Body of pancreas (tissue), 4 donors: ENCODE data around the gene ACTG1. TPM values are rescaled to one million over a fixed set of nuclear protein-coding genes. Genes with fewer than 3 reads are reported as not detected.

ENCODE experiments used
- ATAC-seq: fragments of 150-250 bp; one replicate; pipeline ENCODE4 v1.9.1; 2016
- DNase-seq, 4 donors: peaks; one replicate each; pipeline ENCODE4 v3.0.0-alpha.2; 2019
- H3K27ac ChIP-seq, 4 donors: fragments of 200-600 bp; sonication (generic); 1 replicate in 3 of 4; 2 replicates in 1 of 4; pipeline versions ENCODE4 v1.5.1 to v1.6.1; 2016 to 2019; ENCODE audit warnings: mild to moderate bottlenecking in 1 of 4, mixed read lengths in 1 of 4, moderate library complexity in 1 of 4
- H3K27me3 ChIP-seq, 2 donors: fragments of 200-600 bp; sonication (generic); one replicate each; pipeline ENCODE4 v1.6.0; 2016; ENCODE audit warnings: mild to moderate bottlenecking in 1 of 2
- H3K36me3 ChIP-seq, 2 donors: fragments of 200-600 bp; sonication (generic); replicated peaks in 1 of 2; 2 replicates each; pipeline ENCODE4 v1.5.1; 2016; ENCODE audit warnings: low read depth in 2 of 2; ENCODE audit not compliant: insufficient read depth in 1 of 2
- H3K4me1 ChIP-seq: fragments of 200-600 bp; sonication (generic); one replicate; pipeline ENCODE4 v1.6.0; 2016
- H3K4me3 ChIP-seq, 2 donors: fragments of 200-600 bp; sonication (generic); 1 replicate in 1 of 2; 2 replicates in 1 of 2; pipeline ENCODE4 v1.5.1; 2016 to 2019
- H3K9me3 ChIP-seq, 3 donors: fragments of 200-600 bp; sonication (generic); 1 replicate in 2 of 3; 2 replicates in 1 of 3; pipeline ENCODE4 v1.5.1; 2016
- POLR2A ChIP-seq, 3 donors: fragments of 450-650 bp; IDR thresholded peaks; one replicate each; pipeline ENCODE4 v1.6.1; 2016; ENCODE audit warnings: antibody characterized with exemption in 3 of 3, mild to moderate bottlenecking in 2 of 3
- WGBS, 2 donors: methylation state at CpG; one replicate each; pipeline ENCODE4 v1.1.5; 2017; 5-methylcytosine and 5-hydroxymethylcytosine counted together
- intact Hi-C: fragments of 100-400 bp; cut with DNase I; formaldehyde crosslinking; loops from one replicate; pipeline ENCODE4 v1.15.1; 2023
- total RNA-seq, 2 donors: library from RNA; depleted of rRNA; stranded (reverse); fragments of >200 nt; gene quantifications; one replicate each; pipeline ENCODE4 v1.1.0, GENCODE V29; 2016
- TF ChIP-seq, protein P1 (sequence below), 7 experiments: fragments of 450-650 bp in 4 of 7; fragments of 200-600 bp in 3 of 7; sonication (generic) in 3 of 7; IDR thresholded peaks; one replicate each; pipeline ENCODE4 v1.5.1; 2016 to 2019; ENCODE audit warnings: antibody characterized with exemption in 7 of 7

Gene ACTG1
- total RNA-seq, 2 donors from 2014 or later, result 1,634 to 1,790 TPM

DNA sequence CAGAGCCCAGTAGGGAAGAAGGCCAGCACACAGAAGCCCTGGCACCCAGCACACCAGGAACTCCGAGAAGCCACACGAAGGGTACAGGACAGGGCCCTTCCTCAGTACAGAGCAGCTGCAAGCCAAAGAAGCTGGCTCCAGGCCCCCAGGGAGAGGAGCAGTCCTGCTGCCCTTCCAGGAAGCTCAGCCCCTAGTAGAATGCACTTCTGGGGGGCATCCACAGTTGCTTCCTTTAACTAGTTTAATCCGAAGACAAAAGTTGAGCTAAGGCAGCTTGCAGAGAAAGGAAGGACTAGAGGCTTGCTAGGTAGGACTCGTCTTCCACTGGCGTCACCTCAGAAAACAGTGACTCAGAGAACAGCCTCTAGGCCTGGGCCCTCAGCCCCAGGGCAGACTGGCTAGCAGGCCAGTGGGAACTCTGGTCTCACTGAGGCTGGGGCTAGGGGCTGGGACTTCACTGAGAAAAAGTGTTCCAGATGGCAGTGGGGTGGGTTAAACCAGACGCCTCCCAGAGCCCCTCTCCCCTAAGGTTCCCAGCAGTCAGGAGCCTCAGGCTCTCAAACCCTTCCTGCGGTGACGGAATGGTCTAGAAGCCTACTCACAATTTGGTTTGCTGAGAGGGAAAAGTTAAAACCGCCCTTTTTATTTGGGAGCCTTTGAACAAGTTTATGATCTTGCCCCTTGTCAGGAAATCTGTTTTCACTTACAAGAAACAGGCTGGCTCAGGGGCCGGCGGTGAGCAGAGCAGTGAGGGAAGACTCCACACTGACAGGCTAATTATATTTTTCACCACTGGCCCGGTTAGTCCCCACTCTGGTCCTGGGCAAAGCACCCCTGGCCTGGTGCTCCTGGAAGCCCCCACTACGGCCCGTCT, 41.4 kb downstream of the ACTG1 start:
- H3K27ac ChIP-seq, result no peak overlapping the region
- H3K9me3 ChIP-seq, result no peaks in the 10 kb centered on the region
- ATAC-seq, result no peak
- TF ChIP-seq, protein P1, sequence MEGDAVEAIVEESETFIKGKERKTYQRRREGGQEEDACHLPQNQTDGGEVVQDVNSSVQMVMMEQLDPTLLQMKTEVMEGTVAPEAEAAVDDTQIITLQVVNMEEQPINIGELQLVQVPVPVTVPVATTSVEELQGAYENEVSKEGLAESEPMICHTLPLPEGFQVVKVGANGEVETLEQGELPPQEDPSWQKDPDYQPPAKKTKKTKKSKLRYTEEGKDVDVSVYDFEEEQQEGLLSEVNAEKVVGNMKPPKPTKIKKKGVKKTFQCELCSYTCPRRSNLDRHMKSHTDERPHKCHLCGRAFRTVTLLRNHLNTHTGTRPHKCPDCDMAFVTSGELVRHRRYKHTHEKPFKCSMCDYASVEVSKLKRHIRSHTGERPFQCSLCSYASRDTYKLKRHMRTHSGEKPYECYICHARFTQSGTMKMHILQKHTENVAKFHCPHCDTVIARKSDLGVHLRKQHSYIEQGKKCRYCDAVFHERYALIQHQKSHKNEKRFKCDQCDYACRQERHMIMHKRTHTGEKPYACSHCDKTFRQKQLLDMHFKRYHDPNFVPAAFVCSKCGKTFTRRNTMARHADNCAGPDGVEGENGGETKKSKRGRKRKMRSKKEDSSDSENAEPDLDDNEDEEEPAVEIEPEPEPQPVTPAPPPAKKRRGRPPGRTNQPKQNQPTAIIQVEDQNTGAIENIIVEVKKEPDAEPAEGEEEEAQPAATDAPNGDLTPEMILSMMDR (IDR thresholded peaks at IDR 0.05), result no peak
- TF ChIP-seq POLR2A (IDR thresholded peaks at IDR 0.05), result no peak
- intact Hi-C loops, result loop anchor here (10.0 kb wide), 1 partner anchor 66 kb away; no protein-coding TSS in a partner anchor
- no peaks in the 10 kb centered on the region for H3K36me3 ChIP-seq
- H3K4me3 ChIP-seq, result no peak overlapping the region
- peaks cover 31% of the 10 kb centered on the region for H3K4me1 ChIP-seq
- 77 to 91% methylated on average over 12 to 14 of the region's 14 CpGs for WGBS, 2 donors
- DNase-seq, result no peak
- no peaks in the 10 kb centered on the region for H3K27me3 ChIP-seq

DNA sequence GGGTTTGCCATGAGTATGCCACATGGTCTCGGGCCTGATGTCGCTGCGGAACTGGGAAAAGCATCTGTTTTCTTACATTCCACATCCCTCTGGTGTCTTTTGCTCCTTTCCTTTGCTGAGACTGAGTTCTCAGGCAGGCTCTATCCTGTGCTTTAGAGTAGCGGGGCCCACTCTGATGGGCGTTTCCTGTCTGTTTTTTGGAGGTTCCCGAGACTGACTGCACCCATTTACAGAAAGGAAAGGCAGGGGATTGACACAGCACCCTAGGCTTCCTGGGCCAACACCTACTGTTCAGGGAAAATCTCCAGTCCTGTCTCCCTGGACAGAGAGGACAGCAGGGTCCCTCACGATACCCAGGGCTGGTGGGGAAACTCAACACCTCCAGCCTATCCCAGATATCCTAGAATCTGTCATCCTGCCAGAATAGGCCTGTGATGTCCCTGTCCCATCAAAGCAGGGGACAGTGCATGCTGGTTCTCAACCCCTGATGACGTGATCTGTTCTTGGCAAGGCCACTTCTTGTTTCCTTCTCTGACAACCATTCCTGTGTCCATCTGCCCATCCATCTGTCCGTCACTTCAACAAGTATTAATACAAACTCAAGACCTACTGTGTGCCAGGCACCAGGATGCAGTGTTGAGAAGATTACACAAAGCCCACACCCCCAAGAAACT, 42.2 kb downstream of the ACTG1 start:
- TF ChIP-seq POLR2A (IDR thresholded peaks at IDR 0.05), result no peak
- ATAC-seq, result no peak
- Histone ChIP-seq H3K9me3 (no peaks in the 10 kb centered on the region), H3K36me3 (no peaks in the 10 kb centered on the region), H3K4me3 (no peak overlapping the region), H3K27ac (no peak overlapping the region), H3K4me1 (peaks cover 31% of the 10 kb centered on the region), H3K27me3 (no peaks in the 10 kb centered on the region)
- WGBS, 2 donors, result 89 to 91% methylated on average over 8 to 9 of the region's 9 CpGs
- intact Hi-C loops, result loop anchor here (10.0 kb wide), 1 partner anchor 66 kb away; no protein-coding TSS in a partner anchor
- no peak for DNase-seq

DNA sequence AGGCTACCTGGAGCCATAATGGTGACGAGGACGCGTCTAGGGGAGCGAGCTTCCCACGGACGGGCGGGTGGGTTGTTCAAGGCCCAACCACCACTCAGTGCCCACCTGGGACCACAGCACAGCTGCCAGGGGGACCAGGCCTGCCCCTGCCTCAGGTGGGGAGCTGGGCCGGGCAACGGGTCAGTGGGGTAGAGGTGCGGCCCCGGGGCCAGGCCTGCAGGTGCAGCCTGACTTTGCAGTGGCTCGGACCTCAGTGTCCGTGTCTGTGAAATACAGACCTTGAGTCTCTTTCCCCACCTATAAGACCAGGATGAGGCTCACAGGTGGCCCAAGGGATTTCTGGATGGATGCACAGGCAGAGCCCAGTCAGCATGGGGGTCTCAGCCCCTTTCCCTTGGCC, 43.3 kb downstream of the ACTG1 start:
- WGBS, 2 donors, result 97 to 100% methylated on average over 6 to 8 of the region's 13 CpGs
- H3K27me3 ChIP-seq, result no peaks in the 10 kb centered on the region
- intact Hi-C loops, result no loop called here
- no peak for TF ChIP-seq POLR2A (IDR thresholded peaks at IDR 0.05)
- TF ChIP-seq, protein P1 (IDR thresholded peaks at IDR 0.05), result no peak
- ATAC-seq, result no peak
- no peaks in the 10 kb centered on the region for H3K36me3 ChIP-seq
- DNase-seq, result no peak
- H3K9me3 ChIP-seq, result no peaks in the 10 kb centered on the region
- peaks cover 31% of the 10 kb centered on the region for H3K4me1 ChIP-seq
- H3K27ac ChIP-seq, result no peak overlapping the region
- no peak overlapping the region for H3K4me3 ChIP-seq

DNA sequence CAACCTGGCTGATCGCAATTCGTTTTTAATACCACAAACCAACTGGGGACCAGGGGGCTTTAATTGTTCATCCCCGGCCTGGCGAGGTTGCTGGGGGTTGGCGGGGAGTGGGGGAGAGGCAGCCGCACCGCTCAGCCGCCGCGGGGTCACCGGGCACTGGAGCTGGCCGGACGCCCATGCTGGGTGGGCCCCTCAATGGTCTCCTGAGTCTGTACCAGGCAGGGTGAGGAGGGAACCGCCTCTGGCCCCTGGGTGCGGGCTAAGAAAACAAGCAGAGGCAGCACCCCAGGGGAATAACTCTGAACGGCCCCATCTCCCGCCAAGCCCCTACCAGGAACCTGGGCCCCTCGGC, 43.9 kb downstream of the ACTG1 start:
- no peak for ATAC-seq
- WGBS, 2 donors, result 53 to 58% methylated on average over 10 to 15 of the region's 18 CpGs
- no peak overlapping the region for H3K4me3 ChIP-seq
- TF ChIP-seq, protein P1 (IDR thresholded peaks at IDR 0.05), result no peak
- TF ChIP-seq POLR2A (IDR thresholded peaks at IDR 0.05), result no peak
- H3K36me3 ChIP-seq, result no peaks in the 10 kb centered on the region
- intact Hi-C loops, result no loop called here
- H3K27me3 ChIP-seq, result no peaks in the 10 kb centered on the region
- no peak for DNase-seq
- H3K27ac ChIP-seq, result no peak overlapping the region
- H3K9me3 ChIP-seq, result no peaks in the 10 kb centered on the region
- H3K4me1 ChIP-seq, result peaks cover 31% of the 10 kb centered on the region

DNA sequence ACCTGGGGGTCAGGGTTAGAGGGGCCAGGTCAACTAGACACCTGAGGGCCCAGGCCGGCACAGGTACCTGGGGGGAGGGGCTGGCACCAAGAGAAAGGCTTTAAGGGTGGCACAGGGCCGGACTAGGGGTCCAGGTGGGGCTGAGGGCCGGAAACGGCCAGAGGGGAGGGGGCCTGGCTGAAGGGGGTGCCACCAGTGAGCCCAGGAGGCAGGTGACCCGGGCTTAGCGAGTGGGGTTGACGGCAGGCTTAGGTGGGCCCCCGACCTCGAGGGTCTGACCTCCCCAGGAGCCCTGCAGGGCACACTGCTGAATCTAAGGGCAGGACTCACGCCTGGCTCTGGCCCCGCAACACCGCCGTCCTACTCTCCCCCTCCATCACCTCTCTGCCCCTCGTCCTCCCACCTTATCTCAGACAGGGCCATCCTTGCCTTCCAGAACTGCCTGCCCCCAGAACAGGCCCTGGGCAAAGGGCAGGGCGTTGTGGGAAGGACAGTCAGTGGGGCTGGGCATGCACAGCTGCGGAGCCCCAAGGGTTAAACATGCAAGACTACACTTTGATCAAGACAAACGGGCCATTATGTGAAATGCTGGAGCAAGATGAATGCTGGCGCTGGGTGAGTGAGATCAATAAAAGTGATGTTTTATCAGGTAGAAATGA, 44.4 kb downstream of the ACTG1 start:
- 67 to 68% methylated on average over 17 to 18 of the region's 18 CpGs for WGBS, 2 donors
- TF ChIP-seq POLR2A (IDR thresholded peaks at IDR 0.05), result no peak
- TF ChIP-seq, protein P1 (IDR thresholded peaks at IDR 0.05), result no peak
- H3K36me3 ChIP-seq, result no peaks in the 10 kb centered on the region
- H3K4me3 ChIP-seq, result no peak overlapping the region
- ATAC-seq (no peak), DNase-seq (no peak)
- H3K9me3 ChIP-seq, result no peaks in the 10 kb centered on the region
- H3K27me3 ChIP-seq, result no peaks in the 10 kb centered on the region
- intact Hi-C loops, result no loop called here
- peaks cover 28% of the 10 kb centered on the region for H3K4me1 ChIP-seq
- no peak overlapping the region for H3K27ac ChIP-seq
